Sigmoid colon (tissue), 4 donors: ENCODE results near the gene RUNDC3A.

Source experiments
- CTCF ChIP-seq, 4 experiments: fragments of 450-650 bp in 3 of 4; fragments of 200-600 bp in 1 of 4; IDR thresholded peaks; one replicate each; pipeline ENCODE4 v1.5.1; 2016 to 2019; ENCODE audit warnings: antibody characterized with exemption in 4 of 4, mild to moderate bottlenecking in 3 of 4, moderate library complexity in 2 of 4
- EP300 ChIP-seq, 4 donors: sonication (generic); formaldehyde crosslinking; IDR thresholded peaks; one replicate each; pipeline ENCODE4 v1.6.1; 2017; ENCODE audit warnings: antibody characterized with exemption in 4 of 4
- POLR2A ChIP-seq, 2 donors: fragments of 450-650 bp; IDR thresholded peaks; one replicate each; pipeline ENCODE4 v1.6.1; 2016; ENCODE audit warnings: antibody characterized with exemption in 2 of 2, mild to moderate bottlenecking in 2 of 2, moderate library complexity in 2 of 2
- POLR2AphosphoS5 ChIP-seq, 4 donors: sonication (generic); formaldehyde crosslinking; IDR thresholded peaks; one replicate each; pipeline ENCODE4 v1.6.1; 2017; ENCODE audit warnings: antibody characterized with exemption in 4 of 4

DNA sequence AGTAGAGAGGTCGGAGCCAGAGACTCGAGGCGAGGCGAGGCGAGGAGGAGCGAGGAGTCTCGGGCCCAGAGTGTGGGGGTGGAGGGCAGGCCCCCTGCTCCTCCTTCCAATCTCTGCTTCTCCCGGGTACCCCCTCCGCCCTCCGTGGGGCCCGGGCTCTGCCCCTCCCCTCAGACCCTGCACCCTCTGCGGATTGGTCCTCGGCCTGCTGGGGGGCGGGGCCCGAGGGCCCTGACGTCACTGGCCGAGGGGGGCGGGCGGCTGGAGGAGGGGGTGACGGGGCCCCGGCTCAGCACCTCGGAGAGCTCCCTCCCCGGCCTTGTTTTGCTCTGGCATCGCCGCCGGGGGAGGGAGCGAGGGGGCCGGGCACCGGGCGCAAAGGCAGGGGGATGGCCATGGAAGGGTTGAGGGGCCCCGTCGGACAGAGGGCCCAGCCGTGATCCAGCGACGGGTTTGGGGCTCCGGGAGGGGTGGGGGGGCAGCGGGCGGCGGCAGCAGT, at the start of gene RUNDC3A:
- TF ChIP-seq POLR2AphosphoS5 (IDR thresholded peaks at IDR 0.05) (peak in 2 of 4 donors; percentile 18 to 23), CTCF (IDR thresholded peaks at IDR 0.05) (no peak), POLR2A (IDR thresholded peaks at IDR 0.05) (no peak), EP300 (IDR thresholded peaks at IDR 0.05) (no peak)
